ENCODE results near the gene KLHL2. TPM values are rescaled to one million over a fixed set of nuclear protein-coding genes. Genes with fewer than 3 reads are reported as not detected.

The KLHL2 gene
- total RNA-seq, 2 experiments from 2014 or later: 27.9 to 33.8 TPM

- peaks cover 23% of the 10 kb centered on the region for H3K36me3 ChIP-seq (ENCODE audit: insufficient read depth, low read length)
- H3K27ac ChIP-seq (ENCODE audit: low read depth, low read length, poor library complexity, severe bottlenecking): no peak overlapping the region
- H3K79me2 ChIP-seq (ENCODE audit: insufficient read depth, low read depth, low read length): no peaks in the 10 kb centered on the region
- TF ChIP-seq EZH2phosphoT487 (IDR thresholded peaks at IDR 0.05; ENCODE audit: borderline replicate concordance, low read depth, low read length) (no peak), CTCF (conservative IDR thresholded peaks at IDR 0.05; ENCODE audit: low read length) (no peak)
- no TSS peak for BruUV-seq (replicated peaks)
- H2AFZ ChIP-seq (ENCODE audit: low read length): no peak overlapping the region
- DNase-seq (ENCODE audit: low spot score): no peak
- no peaks in the 10 kb centered on the region for H3K9me2 ChIP-seq (ENCODE audit: insufficient read depth, low read length)
- no peaks in the 10 kb centered on the region for H3K9me3 ChIP-seq (ENCODE audit: low read length)
- H3K4me1 ChIP-seq (ENCODE audit: insufficient read depth, low read length, poor library complexity, severe bottlenecking): peaks cover 15% of the 10 kb centered on the region
- H4K20me1 ChIP-seq (ENCODE audit: insufficient read depth, low read length): no peaks in the 10 kb centered on the region
- intact Hi-C loops (cut with micrococcal nuclease; ENCODE audit: unreplicated experiment): no loop called here
- H3K4me2 ChIP-seq (ENCODE audit: low read length): no peak overlapping the region
- no peak overlapping the region for H3K4me3 ChIP-seq (ENCODE audit: low read depth, low read length, poor library complexity, severe bottlenecking)
- POLR2A ChIA-PET: interaction anchor here (1.0 to 1.7 kb wide), 3 partner anchors 10 to 25 kb away, joined by 3 to 6 read pairs (median 3); no protein-coding TSS in a partner anchor
- CTCF ChIA-PET (ENCODE audit: unreplicated experiment): no interaction called here
Observed at GRCh38 chr4:165299399-165300060, 92.2 kb downstream of the KLHL2 start.

- ChIA-PET POLR2A (interaction anchor here (0.9 kb wide), 1 partner anchor 25 kb away, joined by 3 read pairs; the partner anchor contains the start of gene MSMO1), CTCF (ENCODE audit: unreplicated experiment) (no interaction called here)
- no peak overlapping the region for H2AFZ ChIP-seq (ENCODE audit: low read length)
- peaks cover 23% of the 10 kb centered on the region for H3K36me3 ChIP-seq (ENCODE audit: insufficient read depth, low read length)
- H3K9me3 ChIP-seq (ENCODE audit: low read length): no peaks in the 10 kb centered on the region
- no peaks in the 10 kb centered on the region for H3K4me1 ChIP-seq (ENCODE audit: insufficient read depth, low read length, poor library complexity, severe bottlenecking)
- intact Hi-C loops (cut with micrococcal nuclease; ENCODE audit: unreplicated experiment): no loop called here
- no peaks in the 10 kb centered on the region for H3K9me2 ChIP-seq (ENCODE audit: insufficient read depth, low read length)
- H3K4me3 ChIP-seq (ENCODE audit: low read depth, low read length, poor library complexity, severe bottlenecking): no peak overlapping the region
- H4K20me1 ChIP-seq (ENCODE audit: insufficient read depth, low read length): no peaks in the 10 kb centered on the region
- TF ChIP-seq CTCF (conservative IDR thresholded peaks at IDR 0.05; ENCODE audit: low read length) (no peak), EZH2phosphoT487 (IDR thresholded peaks at IDR 0.05; ENCODE audit: borderline replicate concordance, low read depth, low read length) (no peak)
- no peak for DNase-seq (ENCODE audit: low spot score)
- no TSS peak for BruUV-seq (replicated peaks)
- H3K27ac ChIP-seq (ENCODE audit: low read depth, low read length, poor library complexity, severe bottlenecking): no peak overlapping the region
- H3K4me2 ChIP-seq (ENCODE audit: low read length): no peak overlapping the region
- H3K79me2 ChIP-seq (ENCODE audit: insufficient read depth, low read depth, low read length): no peaks in the 10 kb centered on the region
Observed at GRCh38 chr4:165301833-165302232, 94.5 kb downstream of the KLHL2 start.

- Histone ChIP-seq H3K79me2 (ENCODE audit: insufficient read depth, low read depth, low read length) (no peaks in the 10 kb centered on the region), H4K20me1 (ENCODE audit: insufficient read depth, low read length) (no peaks in the 10 kb centered on the region), H3K27ac (ENCODE audit: low read depth, low read length, poor library complexity, severe bottlenecking) (no peak overlapping the region), H3K4me1 (ENCODE audit: insufficient read depth, low read length, poor library complexity, severe bottlenecking) (no peaks in the 10 kb centered on the region), H3K4me3 (ENCODE audit: low read depth, low read length, poor library complexity, severe bottlenecking) (no peak overlapping the region), H3K9me2 (ENCODE audit: insufficient read depth, low read length) (no peaks in the 10 kb centered on the region), H3K9me3 (ENCODE audit: low read length) (no peaks in the 10 kb centered on the region), H2AFZ (ENCODE audit: low read length) (no peak overlapping the region), H3K4me2 (ENCODE audit: low read length) (no peak overlapping the region), H3K36me3 (ENCODE audit: insufficient read depth, low read length) (peaks cover 19% of the 10 kb centered on the region)
- ChIA-PET CTCF (ENCODE audit: unreplicated experiment) (no interaction called here), POLR2A (interaction anchor here (0.9 kb wide), 1 partner anchor 25 kb away, joined by 3 read pairs; the partner anchor contains the start of gene MSMO1)
- DNase-seq (ENCODE audit: low spot score): no peak
- no TSS peak for BruUV-seq (replicated peaks)
- intact Hi-C loops (cut with micrococcal nuclease; ENCODE audit: unreplicated experiment): no loop called here
- TF ChIP-seq EZH2phosphoT487 (IDR thresholded peaks at IDR 0.05; ENCODE audit: borderline replicate concordance, low read depth, low read length) (no peak), CTCF (conservative IDR thresholded peaks at IDR 0.05; ENCODE audit: low read length) (no peak)
Observed at GRCh38 chr4:165302658-165303057, 95.3 kb downstream of the KLHL2 start.

All from OCI-LY7 (cell line).